KMS-11 (cell line): Measurements from ENCODE around the gene SZRD1.

Source experiments
- H2AFZ ChIP-seq: fragments of 200-600 bp; sonication (generic); 2 replicates; pipeline ENCODE4 v1.6.1; 2016; ENCODE audit warnings: antibody characterized with exemption, mixed run types, low read depth
- H3K27ac ChIP-seq: fragments of 200-600 bp; sonication (generic); 2 replicates; pipeline ENCODE4 v1.6.1; 2016; ENCODE audit warnings: mild to moderate bottlenecking, mixed run types
- H3K27me3 ChIP-seq: fragments of 200-600 bp; sonication (generic); 2 replicates; pipeline ENCODE4 v1.6.1; 2017; ENCODE audit warnings: mild to moderate bottlenecking, low read depth, mixed run types, moderate library complexity; ENCODE audit not compliant: insufficient read depth
- H3K36me3 ChIP-seq: fragments of 200-600 bp; sonication (generic); 2 replicates; pipeline ENCODE4 v1.6.1; 2017; ENCODE audit warnings: mild to moderate bottlenecking, mixed run types; ENCODE audit not compliant: insufficient read depth
- H3K4me1 ChIP-seq: fragments of 200-600 bp; sonication (generic); 2 replicates; pipeline ENCODE4 v1.6.1; 2016; ENCODE audit warnings: mild to moderate bottlenecking, low read depth, mixed run types; ENCODE audit not compliant: poor library complexity, severe bottlenecking
- H3K4me2 ChIP-seq: fragments of 200-600 bp; sonication (generic); 2 replicates; pipeline ENCODE4 v1.7.0; 2016; ENCODE audit warnings: mild to moderate bottlenecking, mixed run types
- H3K4me3 ChIP-seq: fragments of 200-600 bp; sonication (generic); IDR thresholded peaks from 2 replicates; pipeline ENCODE4 v1.6.1; 2017; ENCODE audit warnings: low read depth, low read length, mixed read lengths; ENCODE audit not compliant: insufficient read depth
- H3K79me2 ChIP-seq: fragments of 200-600 bp; sonication (generic); 2 replicates; pipeline ENCODE4 v1.6.1; 2016; ENCODE audit warnings: low read depth, mixed run types; ENCODE audit not compliant: insufficient read depth
- H3K9ac ChIP-seq: fragments of 200-600 bp; sonication (generic); 2 replicates; pipeline ENCODE4 v1.6.1; 2016; ENCODE audit warnings: mild to moderate bottlenecking, mixed run types
- H4K20me1 ChIP-seq: fragments of 200-600 bp; sonication (generic); 2 replicates; pipeline ENCODE4 v1.6.1; 2016; ENCODE audit warnings: mild to moderate bottlenecking, mixed run types; ENCODE audit not compliant: insufficient read depth
- CTCF ChIP-seq: fragments of 200-600 bp; sonication (generic); conservative IDR thresholded peaks from 2 replicates; pipeline ENCODE4 v1.6.1; 2017; ENCODE audit warnings: low read depth, mild to moderate bottlenecking, antibody characterized with exemption, low read length, moderate library complexity, mixed read lengths

Gene SZRD1

DNA sequence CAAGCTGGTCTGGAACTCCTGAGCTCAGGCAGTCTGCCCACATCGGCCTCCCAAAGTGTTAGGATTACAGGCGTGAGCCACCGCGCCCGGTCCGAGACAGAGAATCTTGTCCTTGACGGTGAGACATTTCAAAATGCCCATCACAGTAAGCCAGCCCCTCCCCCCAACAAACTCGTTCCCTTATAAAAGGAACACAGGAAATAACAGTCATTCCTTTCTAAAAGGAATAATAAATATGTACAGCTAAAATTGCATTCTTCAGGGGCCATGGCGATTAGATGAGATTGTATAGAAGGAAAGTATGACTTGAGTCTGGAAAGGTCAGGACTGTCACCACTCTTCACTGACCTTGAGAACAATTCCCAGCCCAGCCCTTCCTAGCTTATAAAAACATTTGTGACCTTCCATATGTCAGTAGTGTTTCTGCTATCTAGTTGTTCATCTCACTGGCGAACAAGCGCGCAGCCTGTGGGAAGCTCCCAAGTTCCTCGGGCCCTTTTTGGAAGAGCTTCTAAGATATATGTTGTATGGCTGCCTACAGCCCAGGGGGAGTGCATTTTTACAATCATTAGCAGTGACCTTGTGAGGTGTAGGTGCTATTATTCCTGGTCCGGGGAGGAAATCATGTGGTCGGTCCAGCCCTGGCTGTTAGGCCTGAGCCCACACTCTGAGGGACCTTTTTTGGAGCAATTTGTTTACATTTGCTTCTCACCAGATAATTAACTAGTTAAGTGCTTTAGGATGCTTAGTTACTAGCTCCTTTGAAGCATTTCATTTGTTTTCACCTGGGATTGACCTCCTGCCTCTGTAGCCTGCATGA is 8.7 kb downstream of the SZRD1 start:
- Histone ChIP-seq H3K4me1 (peaks cover 37% of the 10 kb centered on the region), H3K27me3 (no peaks in the 10 kb centered on the region), H3K79me2 (peaks cover 99% of the 10 kb centered on the region), H3K4me3 (no peak overlapping the region), H3K27ac (no peak overlapping the region), H3K9ac (no peak overlapping the region), H2AFZ (no peak overlapping the region), H3K36me3 (no peaks in the 10 kb centered on the region), H4K20me1 (peaks cover 64% of the 10 kb centered on the region), H3K4me2 (no peak overlapping the region)
- no peak for TF ChIP-seq CTCF

GRCh38 chr1:16376971-16377370 is 9.9 kb downstream of the SZRD1 start:
- H3K4me1 ChIP-seq: peaks cover 31% of the 10 kb centered on the region
- peaks cover 99% of the 10 kb centered on the region for H3K79me2 ChIP-seq
- TF ChIP-seq CTCF: no peak
- H3K27me3 ChIP-seq: no peaks in the 10 kb centered on the region
- no peak overlapping the region for H2AFZ ChIP-seq
- no peak overlapping the region for H3K27ac ChIP-seq
- H3K4me3 ChIP-seq: no peak overlapping the region
- H3K9ac ChIP-seq: no peak overlapping the region
- H3K4me2 ChIP-seq: no peak overlapping the region
- peaks cover 61% of the 10 kb centered on the region for H4K20me1 ChIP-seq
- H3K36me3 ChIP-seq: no peaks in the 10 kb centered on the region

GRCh38 chr1:16378443-16378842 is 11.4 kb downstream of the SZRD1 start:
- Histone ChIP-seq H3K27ac (no peak overlapping the region), H3K9ac (no peak overlapping the region), H3K4me1 (peaks cover 22% of the 10 kb centered on the region), H2AFZ (no peak overlapping the region), H3K79me2 (peaks cover 99% of the 10 kb centered on the region), H3K4me3 (no peak overlapping the region), H3K27me3 (no peaks in the 10 kb centered on the region), H3K4me2 (no peak overlapping the region), H4K20me1 (peaks cover 53% of the 10 kb centered on the region), H3K36me3 (no peaks in the 10 kb centered on the region)
- TF ChIP-seq CTCF: no peak

- Histone ChIP-seq H2AFZ (no peak overlapping the region), H4K20me1 (peaks cover 48% of the 10 kb centered on the region)
- TF ChIP-seq CTCF: no peak
Measured at GRCh38 chr1:16380868-16381267, 13.8 kb downstream of the SZRD1 start.

More at GRCh38 chr1:16380868-16381267, 13.8 kb downstream of the SZRD1 start:
- no peak overlapping the region for H3K27ac ChIP-seq
- H3K4me3 ChIP-seq: no peak overlapping the region
- no peak overlapping the region for H3K4me2 ChIP-seq
- peaks cover 99% of the 10 kb centered on the region for H3K79me2 ChIP-seq
- peaks cover 12% of the 10 kb centered on the region for H3K4me1 ChIP-seq
- no peaks in the 10 kb centered on the region for H3K36me3 ChIP-seq
- H3K9ac ChIP-seq: no peak overlapping the region
- H3K27me3 ChIP-seq: no peaks in the 10 kb centered on the region
